ENCODE data around the gene CPXM2. TPM values are rescaled to one million over a fixed set of nuclear protein-coding genes. Genes with fewer than 3 reads are reported as not detected.

Gene CPXM2
- not detected in 2 replicates for total RNA-seq

DNA sequence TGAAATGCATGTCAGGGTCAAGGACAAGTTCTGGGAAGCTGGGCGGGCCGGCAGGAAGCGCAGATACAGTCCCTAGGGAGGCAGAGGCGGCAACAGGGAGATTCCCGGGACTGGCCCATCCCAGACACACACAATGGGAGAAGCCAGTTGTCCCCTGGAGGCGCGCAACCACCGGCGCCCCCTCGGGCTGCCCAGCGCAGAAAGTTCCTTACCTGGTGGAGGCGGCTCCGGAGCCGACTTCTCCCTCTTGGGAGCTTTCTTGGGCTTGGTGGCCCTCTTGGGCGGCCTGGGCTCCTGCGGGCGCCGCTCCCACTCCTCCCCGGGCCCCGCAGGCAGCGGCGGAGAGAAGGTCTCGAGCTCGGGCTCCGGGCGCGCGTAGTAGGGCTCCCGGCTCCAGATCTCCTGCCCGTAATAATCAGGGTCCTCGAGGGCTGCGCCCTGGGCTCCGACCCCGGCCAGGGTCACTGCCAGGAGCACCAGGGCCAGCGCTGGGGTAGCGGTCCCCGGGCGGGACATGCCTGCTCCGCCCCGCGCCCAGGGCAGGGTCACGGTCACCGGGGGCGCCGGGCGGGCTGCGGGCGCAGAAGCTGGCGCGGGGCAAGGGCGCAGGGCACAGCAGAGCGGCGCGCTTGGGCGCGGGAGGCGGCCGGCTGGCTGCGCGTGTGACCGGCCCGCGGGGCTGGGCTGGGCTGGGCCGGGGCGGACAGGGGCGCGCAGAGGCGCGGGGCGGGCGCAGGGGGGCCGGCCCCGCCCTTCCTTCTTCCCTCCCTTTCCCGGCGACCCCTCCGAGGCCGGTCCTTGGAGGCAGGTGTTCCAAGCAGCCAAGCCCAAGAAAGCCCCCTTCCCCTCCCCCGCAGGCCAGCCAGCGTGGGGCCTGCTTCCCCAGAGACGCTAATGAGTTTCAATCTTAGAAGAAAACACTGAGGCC is at the start of gene CPXM2:
Gene CPXM2 (minus strand): TSS at position 664 of the 928 bp plus-strand sequence. CDS start 148 bp downstream, at position 516.
- H3K9me3 Mint-ChIP-seq: no peaks in the 10 kb centered on the region
- peaks cover 38% of the 10 kb centered on the region for H3K27me3 Mint-ChIP-seq
- ATAC-seq (ENCODE audit: low read depth) (no peak), DNase-seq (no peak)
- no peak within 1 kb of the TSS for H3K27ac Mint-ChIP-seq
- CTCF ChIA-PET: no interaction called here
- no peaks in the 10 kb centered on the region for H3K4me1 Mint-ChIP-seq
- POLR2A ChIA-PET: no interaction called here
- TF ChIP-seq CTCF (IDR thresholded peaks at IDR 0.05): no peak
- no peak within 1 kb of the TSS for H3K4me3 Mint-ChIP-seq
- intact Hi-C loops (cut with micrococcal nuclease): no loop called here
- H3K36me3 Mint-ChIP-seq (ENCODE audit: low read depth): no peaks in the 10 kb centered on the region

- H3K27ac Mint-ChIP-seq: no peak overlapping the region
- no peak for DNase-seq
- ChIA-PET POLR2A (no interaction called here), CTCF (no interaction called here)
- H3K9me3 Mint-ChIP-seq: no peaks in the 10 kb centered on the region
- H3K27me3 Mint-ChIP-seq: peaks cover 11% of the 10 kb centered on the region
- no peak for TF ChIP-seq CTCF (IDR thresholded peaks at IDR 0.05)
- no peaks in the 10 kb centered on the region for H3K4me1 Mint-ChIP-seq
- H3K4me3 Mint-ChIP-seq: no peak overlapping the region
- intact Hi-C loops (cut with micrococcal nuclease): no loop called here
- H3K36me3 Mint-ChIP-seq (ENCODE audit: low read depth): no peaks in the 10 kb centered on the region
- no peak for ATAC-seq (ENCODE audit: low read depth)
Measured at GRCh38 chr10:123939591-123939990, 48.0 kb upstream of the CPXM2 start.

GRCh38 chr10:123938890-123939289 is 47.3 kb upstream of the CPXM2 start:
- H3K27ac Mint-ChIP-seq: no peak overlapping the region
- no peaks in the 10 kb centered on the region for H3K9me3 Mint-ChIP-seq
- H3K36me3 Mint-ChIP-seq (ENCODE audit: low read depth): no peaks in the 10 kb centered on the region
- H3K4me1 Mint-ChIP-seq: no peaks in the 10 kb centered on the region
- H3K4me3 Mint-ChIP-seq: no peak overlapping the region
- CTCF ChIA-PET: no interaction called here
- H3K27me3 Mint-ChIP-seq: peaks cover 13% of the 10 kb centered on the region
- POLR2A ChIA-PET: no interaction called here
- ATAC-seq (ENCODE audit: low read depth) (no peak), DNase-seq (no peak)
- intact Hi-C loops (cut with micrococcal nuclease): no loop called here
- TF ChIP-seq CTCF (IDR thresholded peaks at IDR 0.05): no peak

GRCh38 chr10:123936426-123936825 is 44.8 kb upstream of the CPXM2 start:
- DNase-seq (no peak), ATAC-seq (ENCODE audit: low read depth) (no peak)
- POLR2A ChIA-PET: no interaction called here
- Mint-ChIP-seq H3K27ac (no peak overlapping the region), H3K27me3 (peaks cover 11% of the 10 kb centered on the region), H3K4me3 (no peak overlapping the region), H3K36me3 (ENCODE audit: low read depth) (no peaks in the 10 kb centered on the region), H3K9me3 (peaks cover 11% of the 10 kb centered on the region), H3K4me1 (no peaks in the 10 kb centered on the region)
- no peak for TF ChIP-seq CTCF (IDR thresholded peaks at IDR 0.05)
- CTCF ChIA-PET: no interaction called here
- intact Hi-C loops (cut with micrococcal nuclease): no loop called here

DNA sequence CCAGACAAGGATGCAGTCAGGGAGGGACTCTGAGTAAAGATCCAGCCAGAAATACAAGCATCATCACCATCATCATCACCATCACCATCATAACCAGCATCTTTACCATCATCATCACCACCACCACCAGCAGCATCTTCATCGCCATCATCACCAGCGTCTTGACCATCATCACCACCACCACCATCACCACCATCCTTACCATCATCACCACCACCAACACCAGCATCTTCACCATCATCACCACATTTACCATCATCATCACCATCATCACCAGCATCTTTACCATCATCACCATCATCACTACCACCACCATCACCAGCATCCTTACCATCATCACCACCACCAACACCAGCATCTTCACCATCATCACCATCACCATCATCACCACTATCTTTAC is 44.1 kb upstream of the CPXM2 start:
- intact Hi-C loops (cut with micrococcal nuclease): no loop called here
- H3K36me3 Mint-ChIP-seq (ENCODE audit: low read depth): no peaks in the 10 kb centered on the region
- H3K27ac Mint-ChIP-seq: no peak overlapping the region
- no peaks in the 10 kb centered on the region for H3K4me1 Mint-ChIP-seq
- CTCF ChIA-PET: no interaction called here
- POLR2A ChIA-PET: no interaction called here
- no peak for TF ChIP-seq CTCF (IDR thresholded peaks at IDR 0.05)
- DNase-seq (no peak), ATAC-seq (ENCODE audit: low read depth) (no peak)
- peaks cover 16% of the 10 kb centered on the region for H3K9me3 Mint-ChIP-seq
- H3K27me3 Mint-ChIP-seq: peaks cover 11% of the 10 kb centered on the region
- no peak overlapping the region for H3K4me3 Mint-ChIP-seq
